NCI-H187 treated with DMSO at 0.1 percent for 48 hours (cell line): ENCODE measurements around the gene GFRA1.
"Not testable (repeated sequence)": the region's sequence is repeated elsewhere in the genome, so short reads cannot be mapped to it uniquely, and the experiment has no call there.

Source experiments
- DNase-seq: peaks from one replicate; lab custom pipeline; 2025; lab: John Stamatoyannopoulos, UW

Gene GFRA1

DNA sequence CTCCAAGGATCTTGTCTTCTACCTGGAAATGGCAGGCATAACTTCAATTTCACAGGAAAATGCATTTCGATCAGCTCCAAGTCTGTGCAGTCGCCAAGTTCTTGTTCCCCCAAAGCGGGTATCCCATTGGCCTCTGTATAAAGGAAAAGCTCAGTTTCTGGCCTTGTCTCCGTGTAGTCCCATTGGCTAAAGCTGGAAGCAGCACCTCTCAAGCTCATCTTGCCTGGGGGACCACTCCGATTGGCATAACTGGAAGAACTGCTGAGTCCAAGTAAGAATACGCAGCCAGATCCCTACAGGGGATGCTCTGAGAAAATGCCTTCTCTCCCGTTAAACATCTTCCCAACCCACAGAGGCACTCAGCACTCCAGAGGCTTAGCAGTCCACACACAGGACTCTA, 205.2 kb downstream of the GFRA1 start:
- no peak for DNase-seq

DNA sequence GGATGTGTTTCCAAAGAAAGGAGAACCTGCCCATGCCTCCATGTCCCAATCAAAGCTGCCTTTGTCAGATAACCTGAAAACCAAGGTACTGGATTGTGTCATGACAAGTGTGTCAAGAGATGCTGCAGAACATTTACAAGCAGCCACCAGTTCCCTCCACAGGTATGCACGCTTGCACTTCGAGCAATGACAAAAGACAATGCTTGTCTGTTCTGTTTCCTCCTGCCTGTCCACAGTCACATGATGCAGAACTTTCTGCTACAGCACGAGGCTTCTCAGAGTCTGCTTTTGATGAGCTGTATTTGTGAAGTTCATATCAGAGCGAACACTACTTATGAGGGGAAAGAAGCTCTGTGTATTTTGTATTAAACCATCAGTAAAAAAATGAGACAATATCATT, 209.9 kb downstream of the GFRA1 start:
- no peak for DNase-seq

GRCh38 chr10:116060864-116061263, 212.1 kb downstream of the GFRA1 start:
- DNase-seq, result no peak

DNA sequence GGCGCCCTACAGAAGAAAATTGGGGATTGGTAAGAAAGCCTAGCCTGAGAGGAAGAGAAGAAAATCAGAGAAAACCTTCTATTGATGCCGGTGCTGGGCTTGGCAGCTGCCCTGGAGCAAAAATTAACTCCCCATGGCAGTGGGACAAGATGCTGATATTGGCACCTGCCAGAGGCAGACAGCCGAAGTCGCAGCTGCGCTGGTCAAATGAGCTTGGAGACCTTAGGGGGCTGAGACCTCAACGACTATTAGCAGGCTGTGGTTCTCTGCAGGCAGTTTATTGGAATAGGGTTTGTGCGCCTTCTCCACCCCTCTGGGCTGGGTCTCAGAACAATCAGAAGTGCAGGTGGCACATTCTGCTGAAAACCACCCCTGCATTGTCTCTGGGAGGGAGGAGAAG, 213.7 kb downstream of the GFRA1 start:
- no peak for DNase-seq

DNA sequence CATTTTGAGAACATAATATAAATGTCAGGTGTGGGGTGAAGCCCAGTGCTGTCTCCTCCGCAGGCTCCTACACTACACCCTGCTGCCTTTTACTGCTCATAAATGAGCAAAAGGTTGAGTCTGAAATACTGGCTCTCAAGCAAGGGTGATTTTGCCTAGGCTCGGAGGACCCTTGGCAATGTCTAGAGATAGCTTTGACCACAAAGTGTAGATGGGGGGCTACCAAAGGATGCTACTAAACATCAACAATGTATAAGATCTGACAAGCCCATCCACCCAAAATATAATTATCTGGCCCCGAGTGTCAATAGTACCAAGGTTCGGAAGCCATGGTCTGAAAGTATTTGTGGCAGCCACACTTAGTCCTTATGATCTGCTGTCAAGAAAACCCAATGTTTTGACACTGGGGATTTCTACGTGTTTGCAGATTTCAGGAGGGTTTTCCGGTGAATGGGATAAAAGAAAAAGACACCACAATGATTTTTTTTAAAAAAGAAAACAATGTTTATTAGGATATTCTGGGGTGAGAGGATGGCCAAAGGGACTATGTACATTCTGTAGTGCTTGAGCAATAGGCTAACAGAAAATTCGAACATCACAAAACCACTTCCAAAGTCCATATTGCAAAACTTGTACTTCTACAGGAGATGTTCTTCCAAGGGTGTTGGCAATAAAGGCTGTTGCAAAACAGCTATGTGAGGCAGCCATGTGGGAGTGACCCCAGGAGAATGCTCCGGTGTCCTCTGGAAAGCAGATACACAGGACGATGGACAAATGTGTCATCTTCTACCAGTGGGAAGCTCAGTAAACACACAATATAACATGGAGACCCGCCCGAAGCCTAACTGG, 216.3 kb downstream of the GFRA1 start:
- no peak for DNase-seq

DNA sequence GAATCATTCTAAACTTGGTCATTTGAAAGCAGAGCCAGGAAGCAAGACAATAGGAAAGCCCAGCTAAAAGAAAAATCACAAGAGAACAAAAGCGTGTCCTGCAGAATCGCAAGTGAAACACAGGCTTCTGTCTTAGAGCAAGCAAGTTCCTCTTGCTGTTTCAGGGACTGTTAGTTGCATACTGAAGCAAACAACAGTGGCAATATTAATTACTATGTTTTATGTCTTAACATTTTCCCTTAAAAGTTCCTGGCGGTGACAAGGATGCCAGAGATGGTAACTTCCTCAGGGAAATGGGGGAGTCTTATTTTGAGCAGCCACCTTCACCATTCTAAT, 217.1 kb downstream of the GFRA1 start:
- DNase-seq, result no peak

GRCh38 chr10:116055252-116055916, 217.6 kb downstream of the GFRA1 start:
- no peak for DNase-seq

DNA sequence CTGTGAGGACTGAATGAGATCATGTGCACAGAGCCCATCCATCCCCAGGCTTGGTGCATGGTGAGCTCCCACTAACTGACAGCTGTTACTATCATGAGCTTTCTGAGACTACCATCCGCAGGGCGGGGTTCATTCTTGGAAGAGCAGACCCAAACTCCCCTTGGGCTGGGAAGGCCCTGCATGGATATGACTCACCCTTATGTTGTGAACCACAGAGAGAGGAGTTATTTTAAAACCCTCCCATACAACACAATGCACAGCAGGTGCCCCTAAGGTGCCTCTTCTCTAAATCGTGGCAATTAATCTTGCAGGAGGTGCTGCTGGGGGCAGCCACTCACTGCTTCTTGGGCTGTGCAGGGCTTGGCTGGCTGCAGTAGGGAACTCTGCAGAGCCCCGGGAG, 219.1 kb downstream of the GFRA1 start:
- no peak for DNase-seq

DNA sequence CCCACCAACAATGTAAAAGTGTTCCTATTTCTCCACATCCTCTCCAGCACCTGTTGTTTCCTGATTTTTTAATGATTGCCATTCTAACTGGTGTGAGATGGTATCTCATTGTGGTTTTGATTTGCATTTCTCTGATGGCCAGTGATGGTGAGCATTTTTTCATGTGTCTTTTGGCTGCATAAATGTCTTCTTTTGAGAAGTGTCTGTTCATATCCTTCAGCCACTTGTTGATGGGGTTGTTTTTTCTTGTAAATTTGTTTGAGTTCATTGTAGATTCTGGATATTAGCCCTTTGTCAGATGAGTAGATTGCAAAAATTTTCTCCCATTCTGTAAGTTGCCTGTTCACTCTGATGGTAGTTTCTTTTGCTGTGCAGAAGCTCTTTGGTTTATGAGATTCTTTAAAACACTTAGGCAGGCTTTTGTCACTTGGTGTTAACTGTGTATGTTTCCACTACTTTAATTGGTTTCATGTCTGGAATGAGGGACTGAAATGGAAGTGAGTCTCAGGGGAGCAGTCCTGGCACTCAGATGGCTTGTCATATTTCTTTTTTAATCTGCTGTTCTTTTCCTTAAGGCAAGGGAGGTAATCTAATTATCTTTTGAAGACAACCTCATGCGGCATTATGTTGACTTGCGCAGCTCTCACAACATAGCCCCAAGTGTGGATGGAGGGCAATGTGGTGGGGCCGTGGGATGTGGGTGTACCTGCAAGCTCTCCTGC, 219.8 kb downstream of the GFRA1 start:
- DNase-seq, result not testable (repeated sequence)

DNA sequence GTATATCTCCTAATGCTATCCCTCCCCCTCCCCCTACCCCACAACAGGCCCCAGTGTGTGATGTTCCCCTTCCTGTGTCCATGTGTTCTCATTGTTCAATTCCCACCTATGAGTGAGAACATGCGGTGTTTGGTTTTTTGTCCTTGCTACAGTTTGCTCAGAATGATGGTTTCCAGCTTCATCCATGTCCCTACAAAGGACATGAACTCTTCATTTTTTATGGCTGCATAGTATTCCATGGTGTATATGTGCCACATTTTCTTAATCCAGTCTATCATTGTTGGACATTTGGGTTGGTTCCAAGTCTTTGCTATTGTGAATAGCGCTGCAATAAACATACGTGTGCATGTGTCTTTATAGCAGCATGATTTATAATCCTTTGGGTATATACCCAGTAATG, 220.5 kb downstream of the GFRA1 start:
- DNase-seq, result not testable (repeated sequence)

DNA sequence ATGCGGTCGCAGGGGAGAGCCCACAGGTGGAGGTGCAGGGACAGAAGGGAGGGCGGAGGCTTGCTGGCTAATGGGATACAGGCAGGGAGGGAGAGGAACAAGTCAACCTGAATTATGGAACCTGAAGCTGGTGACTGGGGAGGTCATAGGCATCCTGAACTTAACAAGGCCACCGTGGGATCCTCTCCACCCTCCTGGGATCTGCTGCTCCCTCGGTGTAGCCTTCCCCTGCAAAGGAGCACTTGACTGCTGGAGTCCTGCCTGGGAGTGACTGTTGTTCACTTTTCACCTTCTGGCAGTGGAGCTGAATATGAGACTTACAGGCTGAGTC, 223.1 kb downstream of the GFRA1 start:
- no peak for DNase-seq

DNA sequence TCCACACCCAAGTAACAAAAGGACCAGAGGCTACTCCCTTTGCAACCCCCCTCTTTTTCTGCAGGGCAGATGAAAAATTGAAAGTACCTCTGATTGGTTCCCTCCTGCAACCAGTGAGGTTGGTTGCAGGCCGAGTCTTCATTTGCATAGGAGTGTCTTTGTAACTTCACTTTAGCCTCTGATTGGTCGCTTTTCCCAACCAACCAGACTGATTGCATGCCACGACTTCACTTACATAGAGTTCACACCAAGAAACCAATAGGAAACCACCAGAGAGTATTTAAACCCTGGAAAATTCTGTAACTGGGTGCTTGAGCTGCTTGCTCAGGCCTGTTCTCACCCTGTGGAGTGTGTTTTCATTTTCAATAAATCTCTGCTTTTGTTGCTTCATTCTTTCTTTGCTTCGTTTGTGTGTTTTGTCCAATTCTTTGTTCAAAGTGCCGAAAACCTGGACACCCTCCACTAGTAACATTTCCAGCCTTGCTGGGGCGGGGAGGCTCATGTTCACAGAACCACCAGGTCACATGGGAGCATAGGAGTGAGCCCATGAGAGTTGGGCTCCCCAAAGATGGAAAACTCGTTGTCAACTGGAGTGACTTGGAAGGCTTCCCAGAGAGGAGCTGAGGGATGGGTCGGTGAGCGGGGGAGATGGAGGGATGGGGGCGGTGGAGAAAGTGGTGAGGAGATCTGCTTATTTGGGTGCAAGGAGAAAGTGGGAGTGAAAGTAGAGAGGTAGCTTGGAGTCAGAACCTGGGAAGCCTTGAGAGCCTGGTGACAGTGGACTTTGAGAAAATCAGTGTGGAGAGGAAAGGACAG, 223.6 kb downstream of the GFRA1 start:
- no peak for DNase-seq

GRCh38 chr10:116045366-116046356, 227.3 kb downstream of the GFRA1 start:
- DNase-seq, result no peak

GRCh38 chr10:116044801-116045248, 228.2 kb downstream of the GFRA1 start:
- no peak for DNase-seq

GRCh38 chr10:116043861-116044260, 229.1 kb downstream of the GFRA1 start:
- DNase-seq, result no peak

DNA sequence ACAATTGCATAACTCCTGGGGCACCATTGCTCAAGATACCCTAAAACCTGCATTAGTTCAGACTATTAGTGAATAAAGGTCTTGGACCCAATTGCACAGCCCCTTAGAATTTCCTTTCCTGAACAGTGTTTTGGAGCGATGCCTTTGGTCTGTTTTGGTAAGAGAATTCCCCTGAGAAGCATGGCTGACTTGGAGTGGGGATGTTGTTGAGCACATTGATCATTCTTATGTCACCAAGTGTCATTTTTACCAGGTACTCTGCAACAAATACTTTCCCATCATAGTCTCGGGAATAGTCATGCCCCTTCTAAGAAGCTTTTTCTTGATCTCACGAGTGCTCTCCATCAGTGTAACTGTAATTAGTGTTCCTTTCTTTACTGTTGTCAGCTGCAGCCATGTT, 229.7 kb downstream of the GFRA1 start:
- peak; percentile 1 for DNase-seq

DNA sequence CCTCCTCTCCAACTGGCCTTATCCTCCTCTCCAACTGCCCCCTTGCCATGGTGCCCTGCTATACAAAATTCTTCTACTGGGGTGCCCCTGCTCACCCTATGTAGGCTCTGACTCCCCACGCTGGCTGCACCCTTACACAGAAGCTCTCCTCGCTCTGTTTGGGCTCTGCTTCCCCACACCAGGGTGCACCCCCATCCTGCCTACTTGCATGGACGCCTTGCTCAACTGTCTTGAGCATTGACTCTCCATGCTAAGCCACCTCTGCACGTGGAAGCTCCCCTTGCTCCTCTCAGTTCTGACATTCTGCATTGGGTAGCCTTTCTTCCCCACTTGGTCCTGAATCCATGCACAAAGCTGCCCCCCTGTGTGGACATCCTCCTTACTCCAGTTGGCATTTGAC, 231.1 kb downstream of the GFRA1 start:
- DNase-seq, result no peak

- DNase-seq, result no peak
Observed at GRCh38 chr10:116039612-116040011, 233.4 kb downstream of the GFRA1 start.

DNA sequence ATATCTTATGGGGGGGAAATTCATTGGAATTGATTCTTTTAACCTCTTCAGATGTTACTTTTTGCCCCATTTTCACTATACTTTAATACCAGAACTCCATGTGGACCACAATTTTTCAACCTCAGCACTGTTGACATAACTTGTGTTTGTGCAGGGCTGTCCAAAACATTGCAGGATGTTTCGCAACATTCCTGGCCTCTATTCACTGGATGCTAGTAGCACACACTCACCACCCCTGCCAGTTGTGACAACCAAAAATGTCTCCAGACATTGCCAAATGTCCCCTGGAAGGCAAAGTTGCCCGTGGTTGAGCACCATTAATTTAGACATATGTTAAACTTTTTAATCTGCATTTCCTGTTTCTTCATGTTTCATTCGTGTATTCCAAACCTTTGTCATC, 234.7 kb downstream of the GFRA1 start:
- DNase-seq, result no peak

- DNase-seq, result not testable (repeated sequence)
Observed at GRCh38 chr10:116035406-116035805, 237.6 kb downstream of the GFRA1 start.

GRCh38 chr10:116030576-116030975, 242.4 kb downstream of the GFRA1 start:
- DNase-seq, result no peak
